Measurements from ENCODE around the gene LRRC47.
"Not testable (repeated sequence)": the region's sequence is repeated elsewhere in the genome, so short reads cannot be mapped to it uniquely, and the experiment has no call there.

Gene LRRC47

GRCh38 chr1:3771108-3772026, 24.9 kb downstream of the LRRC47 start:
- no peak for FAIRE-seq

GRCh38 chr1:3770047-3770765, 26.1 kb downstream of the LRRC47 start:
- no peak for FAIRE-seq

DNA sequence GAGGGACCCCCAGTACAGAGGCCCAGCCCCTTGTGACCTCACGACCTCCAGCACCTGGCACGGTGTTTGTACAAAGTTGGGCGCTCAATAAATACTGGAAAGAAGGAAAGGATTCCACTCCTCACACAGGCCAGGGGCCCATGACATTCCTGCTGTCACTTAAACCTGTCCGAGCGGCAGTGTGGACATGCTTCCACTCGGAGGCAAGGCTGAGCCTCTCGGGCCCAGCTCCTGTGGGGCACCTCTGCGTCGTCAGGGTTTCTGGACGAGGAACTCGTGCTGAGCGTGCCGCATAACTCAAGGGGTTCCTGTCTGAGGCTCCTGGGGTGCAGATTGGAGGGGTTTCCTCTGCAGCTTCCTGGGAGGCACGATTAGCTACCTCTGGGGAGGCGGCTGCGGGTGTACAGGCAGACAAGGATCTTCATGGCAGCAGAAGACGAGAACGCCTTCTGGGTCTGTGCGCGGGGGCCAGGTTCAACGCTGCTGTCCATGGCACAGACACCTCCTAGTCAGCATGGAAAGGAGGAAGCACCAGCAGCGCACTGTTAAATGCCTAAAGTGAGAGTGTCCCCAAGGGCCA, 27.4 kb downstream of the LRRC47 start:
- no peak for FAIRE-seq

DNA sequence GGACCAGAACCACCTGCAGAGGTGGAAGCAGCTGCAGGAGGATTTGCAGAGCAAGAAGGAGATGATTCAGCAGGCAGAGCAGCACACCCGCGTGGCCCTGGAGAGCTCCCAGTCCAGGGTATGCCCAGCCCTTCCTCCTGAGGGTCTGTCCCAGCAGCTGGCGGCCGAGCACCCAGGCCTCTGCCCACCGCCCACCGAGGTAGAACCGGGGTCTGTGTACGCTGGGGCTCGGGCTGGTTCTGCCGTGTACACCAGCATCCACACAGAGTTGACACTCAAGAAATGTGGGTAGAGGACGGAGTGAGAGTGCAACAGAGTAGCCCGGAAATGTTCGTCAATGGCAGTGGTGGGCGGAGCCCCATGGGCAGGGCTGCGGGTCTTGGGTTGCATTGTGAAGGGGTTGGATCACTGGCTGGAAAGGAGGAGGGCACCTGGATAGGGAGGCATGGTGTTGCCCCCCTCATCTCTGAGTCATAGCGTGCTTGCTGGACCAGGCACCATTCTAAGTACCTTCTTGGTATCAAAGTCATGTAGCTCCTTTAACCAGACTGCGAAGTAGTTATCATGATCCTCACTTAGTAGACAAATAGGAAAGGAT, 28.9 kb downstream of the LRRC47 start:
- FAIRE-seq, result no peak

GRCh38 chr1:3763351-3764125, 32.8 kb downstream of the LRRC47 start:
- FAIRE-seq, result no peak

DNA sequence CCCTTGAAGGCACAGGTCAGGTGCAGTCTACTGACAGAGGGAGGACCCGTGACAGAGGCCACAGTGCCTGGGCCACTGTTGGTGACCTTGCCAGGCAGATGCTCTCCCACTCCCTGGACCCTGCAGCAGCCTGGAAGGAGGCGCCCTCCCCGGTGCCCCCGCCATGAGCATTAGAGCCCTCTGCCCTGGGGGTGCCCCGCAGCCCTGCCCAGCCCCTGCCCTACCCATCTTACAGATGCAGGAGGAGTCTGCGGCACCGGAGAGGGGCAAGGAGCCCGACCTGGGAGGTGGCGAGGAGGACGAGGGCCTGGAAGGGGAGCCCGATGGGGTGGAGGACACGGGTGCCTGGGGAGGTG, 33.4 kb downstream of the LRRC47 start:
- no peak for FAIRE-seq

DNA sequence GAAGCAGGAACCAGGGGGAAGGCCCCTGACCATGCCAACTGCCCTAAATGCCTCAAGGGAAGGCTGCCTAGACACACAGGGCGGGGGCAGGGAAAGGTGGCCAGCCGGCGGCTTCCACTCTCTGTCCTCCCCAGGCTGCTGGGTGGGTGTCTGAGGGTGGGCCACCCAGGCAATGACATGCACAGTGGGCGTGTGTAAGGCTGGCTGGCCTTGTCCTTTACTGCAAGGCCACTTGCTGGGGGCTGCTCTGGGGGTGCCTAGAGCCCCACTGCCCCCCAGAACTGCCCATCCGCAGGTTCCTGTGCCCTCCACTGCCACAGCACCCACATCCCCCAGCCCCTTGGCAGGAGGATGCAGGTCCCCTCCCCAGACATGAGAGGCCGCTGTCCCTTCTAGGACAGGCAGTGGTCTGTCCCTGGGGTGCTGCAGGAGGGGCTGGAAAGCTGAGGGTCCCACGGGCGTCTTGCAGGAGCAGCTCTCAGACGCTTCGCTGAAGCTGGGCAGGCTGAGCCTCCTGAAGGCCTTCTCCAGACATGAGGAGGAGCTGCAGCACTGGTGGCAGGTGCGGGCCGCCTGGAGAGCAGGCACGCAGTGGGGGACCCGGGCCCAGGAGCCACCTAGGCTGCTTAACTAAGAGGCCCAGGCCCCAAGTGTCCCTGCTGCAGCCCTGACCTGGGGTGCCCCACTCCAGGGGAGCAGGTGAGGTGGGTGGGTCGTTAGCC, 34.0 kb downstream of the LRRC47 start:
- FAIRE-seq, result no peak

- no peak for FAIRE-seq
These were observed 34.8 kb downstream of the LRRC47 start for GRCh38 chr1:3761296-3762010.

DNA sequence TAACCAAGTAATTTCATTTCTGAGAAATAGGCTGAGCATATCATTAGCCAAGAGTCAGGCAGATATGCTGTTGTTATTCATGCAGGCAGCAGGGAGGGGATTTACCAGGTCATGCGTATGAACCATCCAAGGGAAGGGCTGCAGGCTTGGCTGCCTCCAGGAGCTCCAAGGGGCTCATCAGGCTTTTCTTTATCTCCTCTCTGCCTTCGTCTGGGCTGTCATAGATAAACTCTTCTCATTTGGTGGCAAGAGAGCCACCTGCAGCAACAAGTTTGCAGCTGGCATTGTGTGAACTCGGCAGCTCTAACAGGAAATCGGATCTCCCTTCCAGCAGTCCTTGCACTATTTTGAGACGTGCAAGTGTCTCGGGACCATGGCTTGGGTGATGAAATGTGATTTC, 36.5 kb downstream of the LRRC47 start:
- FAIRE-seq, result no peak

- no peak for FAIRE-seq
These were observed 37.1 kb downstream of the LRRC47 start for GRCh38 chr1:3759164-3759563.

DNA sequence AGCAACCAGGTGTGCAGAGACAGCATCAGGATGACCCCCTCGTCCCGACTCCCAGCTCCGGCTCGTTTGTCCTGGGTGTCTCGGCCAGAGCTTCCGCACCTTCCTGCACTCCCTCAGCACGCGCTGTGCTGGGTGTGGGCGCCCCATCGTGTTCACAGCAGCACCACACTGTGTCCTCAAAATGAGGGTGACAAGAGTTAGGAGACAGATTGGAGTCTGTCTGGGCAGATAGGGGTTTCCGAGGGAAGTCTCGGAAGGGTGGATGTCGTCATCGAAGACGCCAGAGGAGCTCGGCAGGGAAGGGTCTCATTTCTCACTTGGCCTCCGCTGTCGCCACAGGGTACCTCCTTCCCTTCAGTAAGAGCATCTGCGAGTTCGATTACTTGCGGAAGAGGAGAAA, 39.9 kb downstream of the LRRC47 start:
- no peak for FAIRE-seq

DNA sequence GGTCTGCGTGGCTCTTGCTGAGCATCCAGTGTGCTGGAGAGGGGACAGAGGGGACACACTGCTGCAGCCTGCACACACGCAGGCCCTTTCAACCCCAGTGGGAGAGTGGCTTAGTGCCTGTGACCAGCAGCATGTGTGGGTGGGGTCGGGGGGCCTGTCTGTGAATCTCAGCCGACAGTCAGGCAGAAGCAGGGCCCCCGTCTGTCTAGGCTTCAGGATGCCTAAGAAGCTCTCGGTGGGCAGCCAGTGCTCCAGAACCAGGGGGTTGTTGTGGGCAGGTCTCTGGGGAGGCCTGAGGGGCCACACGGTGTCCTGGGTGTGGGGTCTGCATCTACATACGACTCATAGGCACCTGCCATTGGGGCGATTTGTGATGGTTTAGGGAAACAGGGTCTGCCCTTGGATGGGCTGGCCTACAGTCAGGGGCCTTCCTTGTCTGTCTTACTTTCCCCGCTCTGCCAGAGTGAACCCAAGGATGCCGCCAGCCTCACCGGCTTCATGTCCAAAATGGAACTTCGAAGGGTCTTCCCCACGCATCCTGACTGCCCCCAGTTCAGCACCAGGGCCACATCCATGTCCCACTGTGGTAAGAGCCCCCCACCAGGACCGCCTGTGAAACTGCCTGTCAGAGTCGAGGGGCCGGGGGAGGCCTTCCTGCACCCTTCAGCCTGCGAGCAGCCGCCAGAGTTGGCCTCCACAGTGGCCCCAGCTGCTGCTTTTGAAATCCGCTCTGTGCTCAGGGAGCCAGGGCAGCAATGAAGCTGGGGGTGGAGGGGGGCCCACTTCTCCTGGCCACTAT, 42.4 kb downstream of the LRRC47 start:
- FAIRE-seq, result no peak

DNA sequence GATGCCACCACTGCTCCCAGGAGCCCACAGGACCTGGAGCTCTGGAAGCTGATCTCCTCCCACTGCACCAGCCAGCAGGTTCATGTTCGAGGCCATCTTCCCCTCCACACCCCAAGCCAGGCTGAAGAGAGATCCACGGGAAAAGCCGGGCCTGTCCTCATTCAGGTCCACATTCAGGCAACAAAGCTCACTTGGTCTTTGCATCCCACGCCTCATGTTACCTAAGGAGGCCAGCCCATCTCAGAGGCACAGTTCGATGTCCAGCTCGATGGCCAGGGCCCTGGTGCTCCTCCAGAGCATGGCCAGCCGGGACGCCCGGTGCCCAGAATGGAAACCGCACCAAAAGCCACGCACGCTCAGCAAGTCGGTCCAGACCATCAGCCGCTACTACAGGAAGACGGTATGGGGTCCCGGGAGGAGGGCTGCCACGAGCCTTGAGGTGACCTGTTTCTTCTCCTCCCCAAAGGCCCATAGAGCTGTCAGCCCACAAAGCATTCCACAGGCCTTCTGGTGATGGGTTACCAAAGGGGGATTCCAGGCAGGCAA, 43.8 kb downstream of the LRRC47 start, which contains the start of gene CCDC27:
TSS of gene CCDC27 (plus strand) at position 51 of the 546 bp plus-strand sequence. CDS start at position 83, 32 bp downstream.
- no peak for FAIRE-seq

GRCh38 chr1:3750741-3751140, 45.6 kb downstream of the LRRC47 start:
- FAIRE-seq, result no peak

- FAIRE-seq, result no peak
These were observed 46.8 kb downstream of the LRRC47 start for GRCh38 chr1:3749512-3749911.

DNA sequence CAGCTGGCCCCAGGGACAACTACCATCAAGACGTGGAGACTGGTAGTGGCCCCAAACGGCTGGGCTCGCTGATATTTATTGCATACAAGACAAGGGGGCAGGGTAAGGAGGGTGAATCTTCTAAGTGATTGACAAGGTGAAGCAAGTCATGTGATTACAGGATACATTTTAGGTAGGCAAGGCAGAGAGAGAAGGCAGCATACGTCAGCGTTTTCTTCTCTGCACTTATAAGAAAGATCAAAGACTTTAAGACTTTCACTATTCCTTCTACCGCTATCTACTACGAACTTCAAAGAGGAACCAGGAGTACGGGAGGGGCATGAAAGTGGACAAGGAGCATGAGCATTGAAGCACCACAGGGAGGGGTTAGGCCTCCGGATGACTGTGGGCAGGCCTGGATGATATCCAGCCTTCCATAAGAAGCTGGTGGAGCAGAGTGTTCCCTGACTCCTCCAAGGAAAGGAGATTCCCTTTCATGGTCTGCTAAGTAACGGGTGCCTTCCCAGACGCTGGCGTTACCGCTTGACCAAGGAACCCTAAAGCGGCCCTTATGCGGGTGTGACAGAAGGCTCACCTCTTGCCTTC, 47.9 kb downstream of the LRRC47 start:
- not testable (repeated sequence) for FAIRE-seq

DNA sequence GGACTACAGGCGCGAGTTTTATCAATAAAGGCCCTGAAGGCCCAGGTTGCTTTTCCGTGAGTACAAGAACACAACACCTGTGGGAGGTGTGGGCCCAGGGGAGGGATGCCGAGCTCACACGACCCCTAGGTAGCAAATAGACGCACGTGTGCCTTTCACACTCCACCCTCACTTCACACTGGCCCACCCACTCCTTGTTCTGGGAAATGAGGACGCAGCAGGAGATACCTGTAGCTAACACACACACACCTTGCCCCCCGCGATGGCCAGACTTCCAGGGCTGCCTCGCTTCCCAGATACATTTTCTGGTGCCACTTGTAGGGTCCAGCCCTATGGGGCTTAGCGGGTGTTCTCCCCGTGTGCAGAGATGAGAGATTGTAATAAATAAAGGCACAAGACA, 48.4 kb downstream of the LRRC47 start:
- FAIRE-seq, result no peak

GRCh38 chr1:3747522-3747848, 48.8 kb downstream of the LRRC47 start:
- FAIRE-seq, result no peak

GRCh38 chr1:3746830-3747521, 49.3 kb downstream of the LRRC47 start:
- FAIRE-seq, result no peak
